ENCODE data around the gene GBP4. TPM values are rescaled to one million over a fixed set of nuclear protein-coding genes. Genes with fewer than 3 reads are reported as not detected.

Gene GBP4
- total and polyA plus RNA-seq, 2 of the 4 experiments (the other 2 are of a cell fraction) = not detected

- no peak overlapping the region for H2BK5ac ChIP-seq (ENCODE audit: low read depth, low read length, poor library complexity, severe bottlenecking)
- H3K4ac ChIP-seq (ENCODE audit: low read depth, low read length) = no peak overlapping the region
- no peak overlapping the region for H2BK15ac ChIP-seq (ENCODE audit: low read depth, low read length)
- no CpG with 5 or more reads among the region's 1 CpG for WGBS, 2 experiments (ENCODE audit: extremely low coverage in 2 of 2, insufficient read length in 1 of 2)
- ChIA-PET POLR2A (ENCODE audit: unreplicated experiment) (no interaction called here), CTCF (no interaction called here)
- no peak overlapping the region for H3K14ac ChIP-seq (replicated peaks; ENCODE audit: low read depth, low read length)
- in situ Hi-C loops (cut with MboI; ENCODE audit: low sequenced_read_pairs) (no loop called here), intact Hi-C loops (cut with micrococcal nuclease) (no loop called here), dilution Hi-C loops (cut with HindIII; ENCODE audit: low sequenced_read_pairs, unreplicated experiment) (no loop called here)
- no peak overlapping the region for H4K8ac ChIP-seq (ENCODE audit: low read depth in 2 of 2, low read length in 2 of 2)
- H2AK9ac ChIP-seq (replicated peaks; ENCODE audit: low read depth, low read length, poor library complexity) = no peak overlapping the region
- H4K20me1 ChIP-seq (ENCODE audit: insufficient read depth, low read length) = no peaks in the 10 kb centered on the region
- H3K79me1 ChIP-seq (ENCODE audit: low read depth in 1 of 2, low read length in 2 of 2) = no peaks in the 10 kb centered on the region
- H3K4me2 ChIP-seq (ENCODE audit: low read depth, low read length) = no peak overlapping the region
- H3K27me3 ChIP-seq (ENCODE audit: control insufficient read depth, insufficient read depth, low read length) = no peaks in the 10 kb centered on the region
- no peak overlapping the region for H2AK5ac ChIP-seq (ENCODE audit: low read depth, low read length)
- no peak overlapping the region for H4K5ac ChIP-seq (ENCODE audit: low read depth, low read length)
- no peak overlapping the region for H2BK20ac ChIP-seq (ENCODE audit: low read depth, low read length)
- no peak overlapping the region for H3K4me3 ChIP-seq (ENCODE audit: insufficient read depth, low read depth, low read length)
- H3K9me3 ChIP-seq (ENCODE audit: control insufficient read depth, insufficient read depth, low read length) = no peaks in the 10 kb centered on the region
- no peak overlapping the region for H4K91ac ChIP-seq (ENCODE audit: insufficient read depth, low read depth, low read length)
- H3K27ac ChIP-seq (ENCODE audit: insufficient read depth, low read length) = no peak overlapping the region
- H2AFZ ChIP-seq (replicated peaks; ENCODE audit: low read length, poor library complexity) = no peak overlapping the region
- no peak for ATAC-seq (ENCODE audit: low read depth)
- no peaks in the 10 kb centered on the region for H3K36me3 ChIP-seq (ENCODE audit: control insufficient read depth, insufficient read depth, low read length)
- no peaks in the 10 kb centered on the region for H3K9me1 ChIP-seq (ENCODE audit: insufficient read depth, low read length)
- no peaks in the 10 kb centered on the region for H3K4me1 ChIP-seq (ENCODE audit: control insufficient read depth, insufficient read depth, low read length)
- H3K9ac ChIP-seq (ENCODE audit: low read depth, low read length) = no peak overlapping the region
- no peak overlapping the region for H2BK120ac ChIP-seq (ENCODE audit: low read depth, low read length)
- no peak overlapping the region for H3K56ac ChIP-seq (ENCODE audit: extremely low read depth, insufficient read depth, low read length)
- no TSS peak for BruUV-seq (replicated peaks)
- TF ChIP-seq MAFK (IDR thresholded peaks at IDR 0.05; ENCODE audit: low read depth, low read length) = no peak
- TF ChIP-seq CHD1 (IDR thresholded peaks at IDR 0.05; ENCODE audit: low read depth, low read length) = no peak
- TF ChIP-seq RAD21 (IDR thresholded peaks at IDR 0.05; ENCODE audit: low read length) = no peak
- no peak for TF ChIP-seq NFE2L2 (IDR thresholded peaks at IDR 0.05; ENCODE audit: low read depth, low read length)
- TF ChIP-seq USF2 (IDR thresholded peaks at IDR 0.05; ENCODE audit: low read depth, low read length) = no peak
- TF ChIP-seq SMC3 (IDR thresholded peaks at IDR 0.05; ENCODE audit: low read depth, low read length) = no peak
- no peak for TF ChIP-seq CEBPB (IDR thresholded peaks at IDR 0.05; ENCODE audit: low read depth, low read length)
- no peak for TF ChIP-seq POLR2A (IDR thresholded peaks at IDR 0.05; ENCODE audit: low read depth, low read length)
- no peak for TF ChIP-seq BHLHE40 (IDR thresholded peaks at IDR 0.05; ENCODE audit: low read depth, low read length)
- no peak for TF ChIP-seq MAZ (IDR thresholded peaks at IDR 0.05; ENCODE audit: borderline replicate concordance, low read depth, low read length)
- TF ChIP-seq ELK1 (IDR thresholded peaks at IDR 0.05; ENCODE audit: borderline replicate concordance, low read depth, low read length) = no peak
- TF ChIP-seq MXI1 (IDR thresholded peaks at IDR 0.05; ENCODE audit: borderline replicate concordance, low read depth, low read length) = no peak
- TF ChIP-seq RFX5 (IDR thresholded peaks at IDR 0.05; ENCODE audit: low read depth, low read length) = no peak
- no peak for TF ChIP-seq FOS (IDR thresholded peaks at IDR 0.05; ENCODE audit: low read depth, low read length)
- TF ChIP-seq CTCF (conservative IDR thresholded peaks at IDR 0.05; ENCODE audit: low read depth, low read length) = no peak
- no peak for TF ChIP-seq RCOR1 (IDR thresholded peaks at IDR 0.05; ENCODE audit: insufficient replicate concordance, low read length)
- no peak for DNase-seq
- H3K23ac ChIP-seq (ENCODE audit: low read depth, low read length) = no peak overlapping the region
- no peak overlapping the region for H3K18ac ChIP-seq (ENCODE audit: low read depth, low read length)
These were observed 47.7 kb downstream of the GBP4 start for GRCh38 chr1:89151047-89151446.
